Stimulated activated CD8-positive, alpha-beta memory T cell treated with anti-CD3 and anti-CD28 coated beads, Interleukin-7, amount 100 ng/mL, for 4 hours (primary cell): Measurements from ENCODE around the gene PURA.
A peak's percentile ranks its signal among the peaks of the same experiment; 100 is the strongest.

Source experiments
- DNase-seq, 2 donors: peaks; one replicate each; pipeline ENCODE4 v3.0.0-alpha.2; 2020; ENCODE audit warnings: low read depth in 2 of 2

The PURA gene

GRCh38 chr5:140109759-140110645 lies 3.9 kb upstream of the PURA start:
- no peak for DNase-seq

- DNase-seq = no peak
Measured at GRCh38 chr5:140110646-140110957, 3.3 kb upstream of the PURA start.

- no peak for DNase-seq
Measured at GRCh38 chr5:140111011-140111858, 2.7 kb upstream of the PURA start.

- no peak for DNase-seq
Measured at GRCh38 chr5:140111859-140112551, 1.9 kb upstream of the PURA start.

- no peak for DNase-seq
Measured at GRCh38 chr5:140112685-140113179, 1.2 kb upstream of the PURA start.

- DNase-seq = no peak
Measured at GRCh38 chr5:140113180-140113698, 670 bp upstream of the PURA start.

- peak in 1 of 2 donors; percentile 29 for DNase-seq
Measured at GRCh38 chr5:140114341-140115185, 654 bp downstream of the PURA start.

GRCh38 chr5:140115186-140115500 lies 1.2 kb downstream of the PURA start:
- no peak for DNase-seq

- no peak for DNase-seq
Measured at GRCh38 chr5:140116716-140117115, 2.8 kb downstream of the PURA start.

- no peak for DNase-seq
Measured at GRCh38 chr5:140117523-140117922, 3.6 kb downstream of the PURA start.

GRCh38 chr5:140118302-140118936 lies 4.5 kb downstream of the PURA start:
- DNase-seq = no peak

- DNase-seq = no peak
Measured at GRCh38 chr5:140125637-140126036, 11.7 kb downstream of the PURA start, which contains the start of gene IGIP. Gene IGIP (plus strand): TSS chr5:140125937. CDS start chr5:140128477, 2,540 bp downstream.

GRCh38 chr5:140126315-140127012 lies 12.6 kb downstream of the PURA start:
- no peak for DNase-seq

- no peak for DNase-seq
Measured at GRCh38 chr5:140128376-140128775, 14.5 kb downstream of the PURA start.

GRCh38 chr5:140130949-140131733 lies 17.2 kb downstream of the PURA start:
- no peak for DNase-seq

- DNase-seq = no peak
Measured at GRCh38 chr5:140131967-140132409, 18.1 kb downstream of the PURA start.

GRCh38 chr5:140133514-140134167 lies 19.7 kb downstream of the PURA start:
- DNase-seq = no peak

GRCh38 chr5:140134277-140134935 lies 20.5 kb downstream of the PURA start:
- DNase-seq = no peak
